ENCODE measurements around the gene LSM10.
A peak's percentile ranks its signal among the peaks of the same experiment; 100 is the strongest.

The LSM10 gene

GRCh38 chr1:36421649-36422048, 23.9 kb upstream of the LSM10 start:
- H3K4me3 ChIP-seq (ENCODE audit: low read depth, low read length) = no peak overlapping the region
- TF ChIP-seq, protein P1, sequence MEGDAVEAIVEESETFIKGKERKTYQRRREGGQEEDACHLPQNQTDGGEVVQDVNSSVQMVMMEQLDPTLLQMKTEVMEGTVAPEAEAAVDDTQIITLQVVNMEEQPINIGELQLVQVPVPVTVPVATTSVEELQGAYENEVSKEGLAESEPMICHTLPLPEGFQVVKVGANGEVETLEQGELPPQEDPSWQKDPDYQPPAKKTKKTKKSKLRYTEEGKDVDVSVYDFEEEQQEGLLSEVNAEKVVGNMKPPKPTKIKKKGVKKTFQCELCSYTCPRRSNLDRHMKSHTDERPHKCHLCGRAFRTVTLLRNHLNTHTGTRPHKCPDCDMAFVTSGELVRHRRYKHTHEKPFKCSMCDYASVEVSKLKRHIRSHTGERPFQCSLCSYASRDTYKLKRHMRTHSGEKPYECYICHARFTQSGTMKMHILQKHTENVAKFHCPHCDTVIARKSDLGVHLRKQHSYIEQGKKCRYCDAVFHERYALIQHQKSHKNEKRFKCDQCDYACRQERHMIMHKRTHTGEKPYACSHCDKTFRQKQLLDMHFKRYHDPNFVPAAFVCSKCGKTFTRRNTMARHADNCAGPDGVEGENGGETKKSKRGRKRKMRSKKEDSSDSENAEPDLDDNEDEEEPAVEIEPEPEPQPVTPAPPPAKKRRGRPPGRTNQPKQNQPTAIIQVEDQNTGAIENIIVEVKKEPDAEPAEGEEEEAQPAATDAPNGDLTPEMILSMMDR (IDR thresholded peaks at IDR 0.05; ENCODE audit: low read depth, low read length) = no peak
- no peak for DNase-seq (ENCODE audit: low read depth, low spot score)
- in situ Hi-C loops (cut with HindIII; ENCODE audit: low sequenced_read_pairs) = loop anchor here (25.0 kb wide), 1 partner anchor 284 kb away; the partner anchor contains the start of genes COL8A2 and TRAPPC3

DNA sequence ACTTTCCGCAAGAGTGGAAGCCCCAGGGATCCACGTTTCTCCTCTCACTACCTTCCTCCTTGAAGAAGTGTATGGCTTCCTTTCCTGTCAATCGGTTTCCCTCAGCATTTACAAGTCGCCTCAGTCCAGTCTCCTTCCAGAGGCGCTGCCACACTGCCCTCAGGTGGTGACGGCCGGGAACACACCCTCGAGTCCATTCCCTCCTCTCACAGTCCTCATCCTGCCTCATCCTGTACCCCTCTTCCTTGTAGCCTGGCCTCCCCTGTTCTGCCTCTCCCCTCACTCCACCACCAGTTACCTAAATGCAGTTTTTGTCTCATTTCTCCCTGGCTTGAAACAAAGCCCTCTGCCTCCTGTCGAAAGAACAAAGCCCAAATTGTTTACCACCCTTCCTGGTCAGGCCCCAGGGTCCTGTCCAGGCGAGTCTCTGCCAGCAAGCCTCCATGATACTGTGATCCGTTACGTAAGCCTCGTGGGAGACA, 23.2 kb upstream of the LSM10 start:
- TF ChIP-seq, protein P1 (IDR thresholded peaks at IDR 0.05; ENCODE audit: low read depth, low read length) = peak; percentile 96
- no peak overlapping the region for H3K4me3 ChIP-seq (ENCODE audit: low read depth, low read length)
- in situ Hi-C loops (cut with HindIII; ENCODE audit: low sequenced_read_pairs) = loop anchor here (25.0 kb wide), 1 partner anchor 284 kb away; the partner anchor contains the start of genes COL8A2 and TRAPPC3
- DNase-seq (ENCODE audit: low read depth, low spot score) = peak; percentile 82

DNA sequence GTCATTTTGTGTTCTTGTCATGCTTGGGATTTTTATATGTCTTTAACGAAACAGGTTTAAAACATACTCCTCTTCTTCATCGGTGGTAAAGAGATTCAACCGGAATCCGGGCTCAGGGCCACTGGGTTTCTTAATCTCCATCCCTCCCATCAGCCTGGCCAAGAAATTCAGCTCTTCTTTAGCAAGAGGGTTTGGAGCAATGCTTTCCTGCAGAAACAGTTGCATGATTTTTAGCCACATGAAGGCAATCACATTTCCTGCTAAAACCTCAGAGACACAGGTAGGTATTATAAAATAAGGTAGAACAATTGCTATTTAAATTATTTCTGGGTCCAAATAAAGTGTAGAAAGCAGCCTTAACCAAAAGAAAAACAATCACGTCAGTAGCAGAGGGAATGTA, 22.7 kb upstream of the LSM10 start:
- DNase-seq (ENCODE audit: low read depth, low spot score) = no peak
- no peak overlapping the region for H3K4me3 ChIP-seq (ENCODE audit: low read depth, low read length)
- TF ChIP-seq, protein P1 (IDR thresholded peaks at IDR 0.05; ENCODE audit: low read depth, low read length) = no peak
- in situ Hi-C loops (cut with HindIII; ENCODE audit: low sequenced_read_pairs) = loop anchor here (25.0 kb wide), 1 partner anchor 283 kb away; the partner anchor contains the start of genes COL8A2 and TRAPPC3

DNA sequence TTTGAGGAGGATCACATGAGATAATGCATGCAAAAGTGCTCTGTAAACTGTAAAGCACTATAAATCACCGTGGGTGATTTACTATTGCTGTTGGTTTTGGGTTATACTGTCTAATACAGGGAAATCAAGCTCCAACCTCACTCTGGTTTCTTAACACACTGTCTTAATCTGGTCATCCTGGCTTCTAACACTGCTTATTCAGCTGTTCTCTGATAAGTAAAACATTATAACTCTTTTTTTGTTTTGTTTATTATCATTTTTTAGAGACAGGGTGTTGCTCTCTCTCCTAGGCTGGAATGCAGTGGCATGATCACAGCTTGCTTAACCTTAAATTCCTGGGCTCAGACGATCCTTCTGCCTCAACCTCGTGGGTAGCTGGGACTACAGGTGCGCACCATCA, 21.9 kb upstream of the LSM10 start:
- TF ChIP-seq, protein P1 (IDR thresholded peaks at IDR 0.05; ENCODE audit: low read depth, low read length) = no peak
- no peak for DNase-seq (ENCODE audit: low read depth, low spot score)
- in situ Hi-C loops (cut with HindIII; ENCODE audit: low sequenced_read_pairs) = loop anchor here (25.0 kb wide), 1 partner anchor 282 kb away; the partner anchor contains the start of genes COL8A2 and TRAPPC3
- no peak overlapping the region for H3K4me3 ChIP-seq (ENCODE audit: low read depth, low read length)

- H3K4me3 ChIP-seq (ENCODE audit: low read depth, low read length) = no peak overlapping the region
- in situ Hi-C loops (cut with HindIII; ENCODE audit: low sequenced_read_pairs) = loop anchor here (25.0 kb wide), 1 partner anchor 282 kb away; the partner anchor contains the start of genes COL8A2 and TRAPPC3
- TF ChIP-seq, protein P1 (IDR thresholded peaks at IDR 0.05; ENCODE audit: low read depth, low read length) = no peak
- DNase-seq (ENCODE audit: low read depth, low spot score) = no peak
These were observed 21.4 kb upstream of the LSM10 start for GRCh38 chr1:36419140-36419539.

DNA sequence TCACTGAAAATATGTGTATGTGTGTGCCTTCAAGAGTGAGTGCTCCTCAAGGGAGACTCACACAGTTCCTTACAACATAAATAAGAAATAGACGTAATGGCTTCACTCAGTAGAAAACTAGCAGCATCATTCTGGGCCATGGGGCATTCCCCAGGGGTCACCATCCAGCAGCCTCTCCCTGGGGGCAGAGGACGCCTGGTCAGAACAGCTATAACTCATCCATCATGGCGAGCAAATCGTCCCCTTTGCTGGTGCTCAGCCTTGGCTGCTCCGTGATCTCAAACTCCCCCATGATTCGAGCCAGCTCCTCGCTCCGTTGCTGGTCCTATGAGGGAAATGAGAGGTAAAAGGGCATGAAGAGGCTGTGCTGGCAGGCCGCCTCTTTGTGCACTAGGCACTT, 20.2 kb upstream of the LSM10 start:
- no peak for DNase-seq (ENCODE audit: low read depth, low spot score)
- TF ChIP-seq, protein P1 (IDR thresholded peaks at IDR 0.05; ENCODE audit: low read depth, low read length) = no peak
- in situ Hi-C loops (cut with HindIII; ENCODE audit: low sequenced_read_pairs) = loop anchor here (25.0 kb wide), 1 partner anchor 281 kb away; the partner anchor contains the start of genes COL8A2 and TRAPPC3
- H3K4me3 ChIP-seq (ENCODE audit: low read depth, low read length) = no peak overlapping the region
